Osteoblast (primary cell): ENCODE measurements around the gene CFAP45. TPM values are rescaled to one million over a fixed set of nuclear protein-coding genes. Genes with fewer than 3 reads are reported as not detected.
A peak's percentile ranks its signal among the peaks of the same experiment; 100 is the strongest.

Experiments used
- DNase-seq: peaks from one replicate; pipeline ENCODE4 v3.0.0; 2011; ENCODE audit warnings: low spot score, mixed read lengths; ENCODE audit not compliant: insufficient read length; ENCODE audit errors: missing footprints
- H2AFZ ChIP-seq: 2 replicates; pipeline ENCODE4 v1.6.0; 2011; ENCODE audit warnings: mild to moderate bottlenecking, low read length
- H3K27ac ChIP-seq: 2 replicates; pipeline ENCODE4 v1.5.1; 2011; ENCODE audit warnings: mild to moderate bottlenecking, low read depth, low read length, moderate library complexity
- H3K27me3 ChIP-seq: 2 replicates; pipeline ENCODE4 v1.6.0; 2012; ENCODE audit warnings: mild to moderate bottlenecking, control low read depth, inconsistent platforms, low read length, moderate library complexity; ENCODE audit not compliant: insufficient read depth
- H3K36me3 ChIP-seq: 2 replicates; pipeline ENCODE4 v1.5.1; 2011; ENCODE audit warnings: mild to moderate bottlenecking, low read length, control low read depth, moderate library complexity; ENCODE audit not compliant: insufficient read depth
- H3K4me1 ChIP-seq: 2 replicates; pipeline ENCODE4 v1.5.1; 2011; ENCODE audit warnings: mild to moderate bottlenecking, low read length, control low read depth, moderate library complexity; ENCODE audit not compliant: insufficient read depth
- H3K4me2 ChIP-seq: 2 replicates; pipeline ENCODE4 v1.6.0; 2011; ENCODE audit warnings: mild to moderate bottlenecking, low read length; ENCODE audit not compliant: insufficient read depth
- H3K4me3 ChIP-seq: fragments of 200-600 bp; sonication (generic); 3 replicates; pipeline ENCODE4 v1.5.1; 2012; ENCODE audit warnings: mild to moderate bottlenecking, low read length, inconsistent platforms; ENCODE audit not compliant: insufficient read depth
- H3K79me2 ChIP-seq: 2 replicates; pipeline ENCODE4 v1.6.0; 2012; ENCODE audit warnings: mild to moderate bottlenecking, low read length, control low read depth, inconsistent platforms; ENCODE audit not compliant: insufficient read depth
- H3K9me3 ChIP-seq: 2 replicates; pipeline ENCODE4 v1.5.1; 2011; ENCODE audit warnings: low read depth, low read length, control low read depth
- H4K20me1 ChIP-seq: 2 replicates; pipeline ENCODE4 v1.6.0; 2012; ENCODE audit warnings: mild to moderate bottlenecking, low read length, control low read depth; ENCODE audit not compliant: insufficient read depth
- total RNA-seq: library from RNA; depleted of rRNA; stranded (reverse); fragments of >200 nt; gene quantifications from 2 replicates; pipeline ENCODE4 v1.2.3, GENCODE V29; 2012
- TF ChIP-seq, protein P1 (sequence below): IDR thresholded peaks from 2 replicates; pipeline ENCODE4 v1.5.1; 2011; ENCODE audit warnings: mild to moderate bottlenecking, low read depth, low read length, moderate library complexity; ENCODE audit errors: extremely low read depth

CFAP45 gene
- total RNA-seq, 1 donor, result 0.36 TPM

DNA sequence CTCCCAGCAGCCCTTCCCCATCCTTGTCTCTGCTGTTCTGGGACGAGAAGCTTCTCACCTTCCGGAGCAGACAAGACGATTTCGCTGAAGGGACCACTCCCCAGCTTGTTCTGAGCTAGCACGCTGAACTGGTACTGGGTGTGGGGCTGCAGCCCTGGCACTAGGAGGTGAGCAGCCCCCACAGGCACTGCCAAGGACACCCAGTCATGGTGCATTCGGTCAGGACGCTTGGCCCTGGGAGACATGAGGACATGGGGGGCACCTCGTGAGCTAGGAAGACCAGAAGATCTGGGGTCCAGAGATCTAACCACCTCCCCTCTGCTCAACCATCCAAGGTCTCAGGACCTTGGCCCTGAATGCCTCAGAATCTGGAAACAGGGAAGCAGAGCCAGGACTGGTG, 30.7 kb upstream of the CFAP45 start:
- Histone ChIP-seq H3K79me2 (no peaks in the 10 kb centered on the region), H3K4me1 (peaks cover 5% of the 10 kb centered on the region), H4K20me1 (no peaks in the 10 kb centered on the region), H3K27me3 (no peaks in the 10 kb centered on the region), H3K36me3 (no peaks in the 10 kb centered on the region), H3K9me3 (no peaks in the 10 kb centered on the region), H3K27ac (no peak overlapping the region), H2AFZ (no peak overlapping the region), H3K4me3 (no peak overlapping the region), H3K4me2 (no peak overlapping the region)
- TF ChIP-seq, protein P1, sequence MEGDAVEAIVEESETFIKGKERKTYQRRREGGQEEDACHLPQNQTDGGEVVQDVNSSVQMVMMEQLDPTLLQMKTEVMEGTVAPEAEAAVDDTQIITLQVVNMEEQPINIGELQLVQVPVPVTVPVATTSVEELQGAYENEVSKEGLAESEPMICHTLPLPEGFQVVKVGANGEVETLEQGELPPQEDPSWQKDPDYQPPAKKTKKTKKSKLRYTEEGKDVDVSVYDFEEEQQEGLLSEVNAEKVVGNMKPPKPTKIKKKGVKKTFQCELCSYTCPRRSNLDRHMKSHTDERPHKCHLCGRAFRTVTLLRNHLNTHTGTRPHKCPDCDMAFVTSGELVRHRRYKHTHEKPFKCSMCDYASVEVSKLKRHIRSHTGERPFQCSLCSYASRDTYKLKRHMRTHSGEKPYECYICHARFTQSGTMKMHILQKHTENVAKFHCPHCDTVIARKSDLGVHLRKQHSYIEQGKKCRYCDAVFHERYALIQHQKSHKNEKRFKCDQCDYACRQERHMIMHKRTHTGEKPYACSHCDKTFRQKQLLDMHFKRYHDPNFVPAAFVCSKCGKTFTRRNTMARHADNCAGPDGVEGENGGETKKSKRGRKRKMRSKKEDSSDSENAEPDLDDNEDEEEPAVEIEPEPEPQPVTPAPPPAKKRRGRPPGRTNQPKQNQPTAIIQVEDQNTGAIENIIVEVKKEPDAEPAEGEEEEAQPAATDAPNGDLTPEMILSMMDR, result no peak
- DNase-seq, result no peak

DNA sequence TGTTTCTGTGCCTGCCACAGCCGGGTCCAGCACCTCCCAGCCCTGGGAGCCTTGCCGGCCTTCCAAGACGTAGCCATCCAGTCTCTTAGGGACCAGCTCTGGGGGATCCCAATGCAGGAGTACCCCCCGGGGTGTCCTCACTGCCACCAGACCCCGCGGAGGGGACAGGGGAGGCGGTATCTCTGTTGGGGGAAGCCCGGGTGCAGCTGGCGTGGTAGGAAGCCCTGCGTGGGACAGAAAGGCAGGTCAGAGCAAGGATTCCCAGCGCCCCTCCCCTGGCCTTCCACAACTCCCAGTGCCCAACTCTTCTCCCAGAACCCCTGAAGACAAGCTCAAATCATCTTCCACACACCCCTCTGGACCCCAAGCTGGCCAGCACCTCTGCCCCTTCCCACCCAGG, 30.3 kb upstream of the CFAP45 start:
- Histone ChIP-seq H3K36me3 (no peaks in the 10 kb centered on the region), H3K4me3 (no peak overlapping the region), H3K27me3 (no peaks in the 10 kb centered on the region), H3K4me1 (peaks cover 7% of the 10 kb centered on the region), H3K9me3 (no peaks in the 10 kb centered on the region), H3K27ac (no peak overlapping the region), H3K79me2 (peaks cover 1% of the 10 kb centered on the region), H2AFZ (no peak overlapping the region), H4K20me1 (no peaks in the 10 kb centered on the region), H3K4me2 (no peak overlapping the region)
- TF ChIP-seq, protein P1, result no peak
- DNase-seq, result peak; percentile 74

DNA sequence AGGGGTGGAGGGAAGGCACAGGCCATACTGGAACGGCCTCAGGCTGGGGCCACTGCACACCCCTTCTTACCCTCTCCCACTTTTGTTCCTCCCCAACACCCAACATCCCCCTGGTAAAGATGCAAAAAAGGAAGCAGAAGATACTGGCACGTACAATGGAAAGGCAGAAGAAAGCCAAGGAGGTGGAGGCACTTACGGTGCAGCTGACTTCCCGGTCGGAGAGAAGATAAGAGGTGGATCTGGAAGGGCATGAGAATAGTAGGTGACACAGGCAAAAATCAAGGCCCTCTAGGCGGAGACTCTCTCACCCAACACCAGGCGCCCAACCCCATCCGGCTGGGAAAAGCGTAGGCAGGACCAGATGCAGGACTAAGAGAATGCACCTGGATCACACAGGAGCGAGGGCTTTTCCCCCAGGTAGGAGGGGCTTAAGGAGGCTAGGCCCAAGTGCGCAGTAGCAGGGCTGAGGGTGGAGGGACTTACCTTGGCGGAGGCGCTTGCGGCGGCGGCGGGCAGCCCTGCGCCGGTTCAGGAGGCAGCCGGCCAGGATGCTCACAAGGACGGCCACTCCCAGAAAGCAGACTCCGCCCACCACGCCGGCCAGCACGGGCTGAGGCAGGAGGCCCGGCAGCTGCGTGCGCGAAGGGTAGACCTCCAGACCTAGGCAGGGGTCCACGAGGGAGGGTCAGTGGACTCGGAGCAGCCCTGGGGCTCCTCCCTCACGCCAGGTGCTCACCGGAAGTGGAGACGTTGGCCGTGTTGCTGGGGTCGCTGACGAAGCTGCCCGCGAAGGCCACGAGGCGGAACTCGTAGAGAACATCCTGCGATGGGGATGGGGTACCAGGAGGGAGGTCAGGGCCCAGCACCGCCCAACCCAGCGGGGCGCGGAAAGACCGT, 29.4 kb upstream of the CFAP45 start:
- TF ChIP-seq, protein P1, result no peak
- Histone ChIP-seq H3K4me3 (no peak overlapping the region), H3K79me2 (peaks cover 9% of the 10 kb centered on the region), H4K20me1 (peaks cover 2% of the 10 kb centered on the region), H2AFZ (no peak overlapping the region), H3K4me1 (peaks cover 7% of the 10 kb centered on the region), H3K36me3 (no peaks in the 10 kb centered on the region), H3K9me3 (no peaks in the 10 kb centered on the region), H3K27ac (no peak overlapping the region), H3K27me3 (no peaks in the 10 kb centered on the region), H3K4me2 (no peak overlapping the region)
- peak; percentile 45 for DNase-seq

DNA sequence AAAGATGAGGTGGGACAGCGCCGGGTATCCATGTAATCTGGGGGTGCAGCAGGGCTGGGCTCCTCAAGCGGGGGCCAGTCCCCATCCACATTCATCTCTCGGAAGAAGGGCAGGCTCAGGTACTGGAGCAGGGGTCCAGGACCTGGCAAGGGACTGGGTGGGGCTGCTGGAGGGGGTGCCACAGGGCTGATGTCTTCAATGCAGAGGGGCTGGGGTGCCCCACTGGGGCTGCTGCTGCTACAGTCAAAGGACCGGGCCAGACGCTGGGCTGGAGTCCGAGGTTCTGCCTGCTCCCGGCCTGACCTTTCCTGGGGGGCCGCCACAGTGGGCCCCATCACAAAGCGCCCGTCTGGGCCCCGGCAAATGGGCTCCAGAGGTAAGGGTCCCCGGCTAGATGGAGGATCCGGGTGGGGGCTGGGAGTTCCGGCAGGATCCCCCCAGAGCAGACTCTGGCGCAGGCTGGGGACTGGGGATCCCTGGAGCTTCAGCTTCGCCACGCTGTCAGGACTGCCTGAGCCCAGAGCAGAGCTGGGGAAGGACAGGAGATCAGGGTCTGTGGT, 28.6 kb upstream of the CFAP45 start:
- TF ChIP-seq, protein P1, result no peak
- no peak overlapping the region for H3K4me3 ChIP-seq
- H4K20me1 ChIP-seq, result peaks cover 2% of the 10 kb centered on the region
- H3K27ac ChIP-seq, result no peak overlapping the region
- peaks cover 14% of the 10 kb centered on the region for H3K4me1 ChIP-seq
- H3K27me3 ChIP-seq, result no peaks in the 10 kb centered on the region
- no peak overlapping the region for H3K4me2 ChIP-seq
- H3K36me3 ChIP-seq, result no peaks in the 10 kb centered on the region
- peaks cover 18% of the 10 kb centered on the region for H3K79me2 ChIP-seq
- peak; percentile 78 for DNase-seq
- H3K9me3 ChIP-seq, result no peaks in the 10 kb centered on the region
- no peak overlapping the region for H2AFZ ChIP-seq
